GM12891 (cell line): ENCODE results near the gene NOTCH1.

Source experiments
- DNase-seq: peaks from one replicate; pipeline ENCODE4 v3.0.0; 2011; ENCODE audit warnings: low spot score; ENCODE audit not compliant: insufficient read length
- FAIRE-seq: peaks from 2 replicates; lab custom pipeline; 2011; peaks lifted over from hg19 to GRCh38; lab: Jason Lieb, UNC
- PAX5 ChIP-seq: IDR thresholded peaks from 2 replicates; pipeline ENCODE4 v1.6.1; 2011; ENCODE audit warnings: low read length, moderate library complexity, mild to moderate bottlenecking; ENCODE audit not compliant: insufficient read depth, severe bottlenecking
- POLR2A ChIP-seq: IDR thresholded peaks from 2 replicates; pipeline ENCODE4 v1.6.1; 2011; ENCODE audit warnings: low read depth, low read length, control low read depth
- POLR2AphosphoS5 ChIP-seq: IDR thresholded peaks from 2 replicates; pipeline ENCODE4 v1.6.1; 2011; ENCODE audit warnings: low read depth, low read length, control low read depth
- POU2F2 ChIP-seq: IDR thresholded peaks from 2 replicates; pipeline ENCODE4 v1.6.1; 2011; ENCODE audit warnings: low read depth, mild to moderate bottlenecking, control low read depth, low read length, moderate library complexity
- SPI1 ChIP-seq: IDR thresholded peaks from 2 replicates; pipeline ENCODE4 v1.6.1; 2011; ENCODE audit warnings: low read depth, low read length, control low read depth
- TAF1 ChIP-seq: IDR thresholded peaks from 2 replicates; pipeline ENCODE4 v1.6.1; 2011; ENCODE audit warnings: low read depth, low read length, control low read depth

Gene NOTCH1

DNA sequence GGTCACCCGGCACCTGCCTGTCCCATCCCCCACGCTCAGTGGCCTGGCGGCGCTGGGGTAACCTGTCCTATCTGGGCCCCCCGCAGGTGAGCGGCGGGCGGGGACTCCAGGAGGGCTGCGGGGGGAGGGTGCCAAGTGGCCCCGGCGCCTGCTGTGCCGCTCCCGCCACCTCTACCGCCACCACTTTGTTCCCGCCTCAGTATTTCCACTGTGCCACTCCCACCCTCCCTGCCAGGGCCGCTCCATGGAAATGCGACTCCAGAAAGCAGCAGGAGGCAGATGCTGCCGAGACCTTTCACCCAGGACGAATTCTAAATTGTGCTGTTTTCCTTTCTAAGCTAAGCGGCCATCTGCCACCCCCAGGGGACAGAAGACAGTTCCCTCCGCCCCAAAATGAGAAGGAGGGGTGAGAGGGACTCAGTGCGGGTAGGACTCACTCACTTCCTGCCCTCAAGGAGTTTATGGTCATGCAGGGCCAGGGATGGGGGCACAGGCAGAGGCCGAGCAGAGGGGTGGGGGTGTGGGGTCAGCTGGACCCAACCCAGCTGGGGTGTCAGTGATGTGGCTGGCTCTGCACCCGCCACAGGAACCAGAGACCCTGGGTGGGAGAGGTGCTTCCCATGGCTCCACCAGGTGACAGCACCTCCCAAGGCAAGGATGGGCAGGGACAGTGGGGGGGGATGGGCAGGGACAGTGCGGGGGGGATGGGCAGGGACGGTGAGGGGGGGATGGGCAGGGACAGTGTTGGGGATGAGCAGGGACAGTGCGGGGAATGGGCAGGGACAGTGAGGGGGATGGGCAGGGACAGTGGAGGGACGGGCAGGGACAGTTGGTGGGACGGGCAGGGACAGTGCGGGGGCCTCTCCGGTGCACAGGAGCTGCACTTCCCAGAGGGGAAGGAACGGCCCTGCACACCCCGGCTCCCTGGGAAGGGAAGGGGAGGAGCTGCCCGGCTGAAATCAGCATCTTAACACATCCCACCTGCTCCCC lies 17.8 kb downstream of the NOTCH1 start:
- DNase-seq: no peak
- no peak for TF ChIP-seq POLR2A
- TF ChIP-seq SPI1: no peak
- no peak for TF ChIP-seq TAF1
- no peak for TF ChIP-seq POLR2AphosphoS5
- TF ChIP-seq PAX5: no peak
- no peak for TF ChIP-seq POU2F2
- peak; percentile 26 for FAIRE-seq

DNA sequence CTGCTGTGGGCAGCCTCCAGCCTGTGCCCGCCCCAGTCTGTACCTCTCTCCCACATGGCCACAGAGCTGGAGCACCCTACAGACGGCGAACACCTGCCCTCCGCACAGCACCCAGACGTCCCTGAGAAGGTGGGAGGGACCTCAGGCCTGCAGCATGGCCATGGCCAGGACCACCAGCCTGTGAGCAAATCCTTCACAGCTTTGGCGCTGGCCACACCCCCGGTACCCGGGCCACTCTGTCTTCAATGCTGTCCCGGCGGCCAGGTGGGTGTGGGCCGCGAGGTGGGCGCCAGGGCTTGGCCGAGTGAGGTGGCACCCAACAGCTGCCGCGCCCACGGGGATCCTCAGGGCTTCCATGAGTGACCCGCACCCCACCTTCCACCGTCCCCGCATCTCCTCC lies 18.7 kb downstream of the NOTCH1 start:
- FAIRE-seq (no peak), DNase-seq (no peak)
- TF ChIP-seq POU2F2 (no peak), PAX5 (no peak), POLR2A (no peak), TAF1 (no peak), SPI1 (no peak), POLR2AphosphoS5 (no peak)

DNA sequence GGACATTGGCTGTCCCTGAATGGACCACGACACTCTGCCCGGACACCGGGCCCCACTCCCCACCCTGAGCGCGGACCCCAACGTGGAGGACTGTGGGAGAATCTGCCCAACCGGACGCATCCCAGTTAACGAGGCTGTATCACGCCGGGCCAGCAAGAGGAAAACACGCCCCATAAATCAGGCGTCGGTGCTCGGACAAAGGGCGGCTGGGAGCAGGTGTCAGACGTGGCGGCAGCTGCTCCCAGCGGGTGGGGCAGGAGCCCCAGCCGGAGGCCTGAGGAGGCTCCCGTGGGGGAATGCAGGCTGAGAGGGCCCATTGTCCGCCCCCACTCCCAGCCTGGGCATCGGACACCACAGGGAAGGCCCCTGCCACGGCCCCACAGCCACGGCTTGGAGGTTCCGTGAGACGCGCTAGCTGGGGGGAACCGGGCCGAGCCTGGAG lies 19.2 kb downstream of the NOTCH1 start:
- DNase-seq (no peak), FAIRE-seq (no peak)
- no peak for TF ChIP-seq POLR2A
- no peak for TF ChIP-seq PAX5
- TF ChIP-seq POLR2AphosphoS5: no peak
- TF ChIP-seq TAF1: no peak

DNA sequence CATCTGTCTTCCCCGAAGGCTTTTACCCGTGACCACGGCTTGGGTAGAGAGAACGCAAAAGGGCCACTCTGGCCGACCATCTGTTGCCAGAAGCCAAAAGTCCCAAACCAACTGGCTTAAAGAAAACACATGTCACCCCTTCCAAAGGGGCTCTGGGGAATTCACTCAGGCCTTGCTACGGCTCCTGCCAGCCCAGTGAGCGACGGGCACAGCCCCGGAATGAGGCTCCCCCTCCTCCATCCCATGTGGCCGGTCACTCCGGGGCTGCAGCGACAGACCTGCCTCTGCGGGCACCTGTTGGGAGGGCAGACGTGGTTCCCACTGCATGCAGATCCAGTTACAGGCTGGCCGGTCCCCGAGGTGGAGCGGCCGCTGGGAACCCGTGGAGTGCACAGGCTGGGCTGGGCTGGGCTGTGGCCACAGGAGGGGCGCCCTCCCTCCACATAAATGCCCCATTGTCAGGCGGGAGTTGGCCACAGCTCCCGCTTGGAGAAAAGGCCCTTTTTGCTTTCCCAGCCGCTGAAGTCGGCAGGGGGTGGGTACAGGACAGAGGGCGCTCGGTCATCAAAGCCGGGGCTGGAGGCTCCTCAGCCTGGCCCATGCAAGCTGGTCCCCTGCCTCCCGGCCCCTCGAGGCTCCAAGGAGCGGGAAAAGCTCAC lies 19.9 kb downstream of the NOTCH1 start:
- DNase-seq (no peak), FAIRE-seq (no peak)
- no peak for TF ChIP-seq TAF1
- TF ChIP-seq POLR2AphosphoS5: no peak
- TF ChIP-seq PAX5: no peak

DNA sequence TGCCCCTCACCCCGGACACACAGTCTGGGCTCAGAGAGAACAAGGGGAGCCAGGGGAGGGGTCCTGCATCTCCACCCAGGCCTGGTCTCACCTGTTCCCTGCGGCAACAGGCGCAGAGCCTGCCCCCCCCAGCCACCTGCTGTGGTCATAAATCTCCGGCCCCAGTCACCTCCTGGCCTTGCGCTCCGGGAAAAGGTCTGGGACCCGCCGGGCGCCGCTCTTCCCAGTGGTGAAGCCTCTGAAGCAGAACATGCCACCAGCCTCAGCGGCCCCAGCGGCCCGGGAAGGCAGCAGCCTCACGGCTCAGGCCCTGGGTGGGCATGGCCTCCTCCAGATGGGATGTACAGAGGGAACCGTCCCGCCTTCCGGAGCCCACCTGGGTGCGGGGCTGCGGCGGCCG lies 20.6 kb downstream of the NOTCH1 start:
- TF ChIP-seq SPI1: no peak
- TF ChIP-seq POLR2AphosphoS5: no peak
- TF ChIP-seq PAX5: no peak
- no peak for TF ChIP-seq TAF1
- no peak for TF ChIP-seq POU2F2
- no peak for TF ChIP-seq POLR2A
- DNase-seq (no peak), FAIRE-seq (no peak)

DNA sequence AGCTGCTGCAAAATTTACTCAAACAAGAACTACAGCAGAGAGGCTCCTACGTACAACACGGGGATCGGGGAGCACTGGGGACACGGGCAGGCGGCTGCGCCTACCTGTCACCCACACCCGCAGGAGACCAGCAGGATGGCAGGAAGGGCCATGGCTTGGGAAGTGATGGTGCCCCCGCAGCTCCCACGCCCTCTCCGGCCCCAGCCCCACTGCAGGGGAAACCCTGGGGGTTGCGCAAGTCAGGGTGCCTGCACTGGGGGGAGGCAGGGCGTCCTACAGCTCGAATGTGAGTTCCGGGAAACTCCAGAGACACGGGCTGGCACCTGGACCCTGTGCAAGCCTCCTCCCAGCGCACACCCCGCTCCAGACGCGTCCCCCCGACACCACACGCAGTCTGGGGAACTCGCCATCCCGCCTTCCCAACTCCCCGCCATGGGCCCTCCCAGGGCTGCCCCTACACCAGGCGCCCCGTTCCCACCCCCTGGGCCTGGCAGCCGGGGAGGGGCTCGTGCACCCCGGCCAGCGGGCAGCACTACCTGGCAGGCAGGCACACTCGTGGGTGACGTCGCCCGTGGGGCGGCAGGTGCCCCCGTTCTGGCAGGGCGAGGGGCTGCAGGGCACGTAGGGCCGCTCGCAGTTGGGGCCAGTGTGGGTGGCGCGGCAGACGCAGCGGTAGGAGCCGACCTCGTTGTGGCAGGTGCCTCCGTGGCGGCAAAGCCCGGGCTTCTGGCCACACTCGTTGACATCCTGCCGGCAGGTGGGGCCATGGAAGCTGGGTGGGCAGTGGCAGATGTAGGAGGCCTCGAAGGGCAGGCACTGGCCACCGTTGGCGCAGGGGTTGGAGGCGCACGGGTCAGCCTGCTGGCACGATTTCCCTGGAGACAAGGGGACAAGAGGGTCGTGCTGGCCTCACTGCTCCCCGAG lies 23.3 kb downstream of the NOTCH1 start:
- FAIRE-seq (no peak), DNase-seq (no peak)
- no peak for TF ChIP-seq SPI1
- no peak for TF ChIP-seq PAX5
- TF ChIP-seq POU2F2: no peak
- TF ChIP-seq POLR2AphosphoS5: no peak
- TF ChIP-seq POLR2A: no peak
- no peak for TF ChIP-seq TAF1

DNA sequence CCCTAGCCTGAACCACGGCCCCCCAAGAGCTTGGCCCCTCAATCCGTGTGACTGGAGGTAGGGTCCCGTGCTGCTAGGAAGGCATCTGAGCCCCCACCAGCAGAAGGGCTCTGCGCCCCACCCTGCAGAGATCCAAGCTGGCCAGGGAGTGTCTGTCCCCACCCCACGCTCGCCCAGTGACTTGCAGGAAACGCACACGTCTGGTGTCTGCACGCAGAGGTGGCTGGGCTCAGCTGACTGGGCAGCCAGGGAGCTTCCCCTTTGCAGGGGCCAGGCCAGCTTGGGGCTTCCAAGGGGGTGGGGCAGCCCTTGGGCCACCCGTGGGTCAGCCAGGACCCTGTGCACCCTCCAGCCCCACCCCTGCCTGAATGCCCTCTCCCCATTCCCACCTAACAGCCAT lies 24.3 kb downstream of the NOTCH1 start:
- TF ChIP-seq TAF1 (no peak), POLR2A (no peak), SPI1 (no peak), POLR2AphosphoS5 (no peak), PAX5 (no peak), POU2F2 (no peak)
- no peak for DNase-seq
- FAIRE-seq: no peak

DNA sequence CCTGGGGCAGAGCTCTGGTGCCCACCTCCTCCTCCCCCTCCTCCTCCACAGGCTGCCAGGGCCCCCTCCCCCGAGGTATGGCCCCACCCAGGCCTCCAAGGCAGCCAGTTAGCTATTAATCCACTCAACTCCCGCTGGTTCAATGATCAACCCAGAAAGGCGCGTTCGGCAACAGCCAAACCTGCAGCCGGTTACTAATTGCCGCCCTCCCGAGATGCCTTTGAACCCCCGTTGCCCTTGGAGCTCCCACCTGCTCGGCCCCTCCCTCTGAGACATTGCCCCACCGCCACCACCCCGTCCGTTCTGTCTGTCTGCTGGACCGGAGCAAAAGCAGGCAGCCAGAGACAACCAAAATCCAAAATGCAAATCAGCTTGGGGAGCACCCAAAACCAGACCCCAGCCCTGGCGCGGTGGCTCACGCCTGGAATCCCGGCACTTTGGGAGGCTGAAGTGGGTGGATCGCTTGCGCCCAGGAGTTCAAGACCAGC lies 25.8 kb downstream of the NOTCH1 start:
- DNase-seq: no peak
- no peak for FAIRE-seq
- TF ChIP-seq TAF1 (no peak), POLR2A (no peak), PAX5 (no peak), POLR2AphosphoS5 (no peak), SPI1 (no peak)
